Gastroesophageal sphincter (tissue), 3 donors: ENCODE measurements around the gene NAP1L4.
"Not testable (repeated sequence)": the region's sequence is repeated elsewhere in the genome, so short reads cannot be mapped to it uniquely, and the experiment has no call there.

ENCODE experiments used
- POLR2A ChIP-seq, 2 donors: fragments of 450-650 bp; IDR thresholded peaks; one replicate each; pipeline ENCODE4 v1.6.1; 2017; ENCODE audit warnings: antibody characterized with exemption in 2 of 2, mild to moderate bottlenecking in 2 of 2, moderate library complexity in 1 of 2
- POLR2AphosphoS5 ChIP-seq: sonication (generic); formaldehyde crosslinking; IDR thresholded peaks from one replicate; pipeline ENCODE4 v1.6.1; 2017; ENCODE audit warnings: antibody characterized with exemption
- TF ChIP-seq, protein P1 (sequence below), 4 experiments: fragments of 200-600 bp in 2 of 4; fragments of 450-650 bp in 2 of 4; sonication (generic) in 1 of 4; IDR thresholded peaks; one replicate each; pipeline ENCODE4 v1.5.1; 2017 to 2019; ENCODE audit warnings: antibody characterized with exemption in 4 of 4, mild to moderate bottlenecking in 2 of 4, moderate library complexity in 2 of 4

DNA sequence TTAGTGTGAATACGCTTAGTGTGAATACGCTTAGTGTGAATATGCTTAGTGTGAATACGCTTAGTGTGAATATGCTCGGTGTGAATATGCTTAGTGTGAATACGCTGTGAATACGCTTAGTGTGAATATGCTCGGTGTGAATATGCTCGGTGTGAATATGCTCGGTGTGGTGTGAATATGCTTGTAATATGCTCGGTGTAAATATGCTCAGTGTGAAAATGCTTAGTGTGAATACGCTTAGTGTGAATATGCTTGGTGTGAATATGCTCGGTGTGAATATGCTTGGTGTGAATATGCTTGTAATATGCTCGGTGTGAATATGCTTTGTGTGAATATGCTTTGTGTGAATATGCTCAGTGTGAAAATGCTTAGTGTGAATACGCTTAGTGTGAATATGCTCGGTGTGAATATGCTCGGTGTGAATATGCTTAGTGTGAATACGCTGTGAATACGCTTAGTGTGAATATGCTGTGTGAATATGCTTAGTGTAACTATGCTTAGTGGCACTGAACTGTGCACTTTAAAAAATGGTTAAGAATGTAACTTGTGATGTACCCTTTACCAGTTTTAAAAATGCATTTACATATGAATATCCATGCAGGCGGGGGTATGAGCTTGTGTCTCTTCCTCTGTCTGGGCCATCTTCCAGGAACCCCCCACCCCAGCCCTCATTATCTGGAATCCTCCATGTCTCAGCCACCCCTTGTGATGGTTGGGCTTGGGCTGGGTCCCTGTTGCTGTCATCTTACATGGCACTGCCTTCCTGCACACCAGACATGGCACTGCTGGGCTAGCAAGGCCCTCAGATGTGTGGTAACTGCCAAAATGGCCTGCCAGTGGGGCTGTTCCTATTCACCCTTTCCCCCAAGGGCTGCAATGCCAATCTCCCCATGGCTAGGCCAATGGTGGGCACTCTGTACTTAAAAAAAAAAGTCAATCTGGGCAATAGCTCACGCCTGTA is 53.4 kb downstream of the NAP1L4 start:
- TF ChIP-seq, protein P1, sequence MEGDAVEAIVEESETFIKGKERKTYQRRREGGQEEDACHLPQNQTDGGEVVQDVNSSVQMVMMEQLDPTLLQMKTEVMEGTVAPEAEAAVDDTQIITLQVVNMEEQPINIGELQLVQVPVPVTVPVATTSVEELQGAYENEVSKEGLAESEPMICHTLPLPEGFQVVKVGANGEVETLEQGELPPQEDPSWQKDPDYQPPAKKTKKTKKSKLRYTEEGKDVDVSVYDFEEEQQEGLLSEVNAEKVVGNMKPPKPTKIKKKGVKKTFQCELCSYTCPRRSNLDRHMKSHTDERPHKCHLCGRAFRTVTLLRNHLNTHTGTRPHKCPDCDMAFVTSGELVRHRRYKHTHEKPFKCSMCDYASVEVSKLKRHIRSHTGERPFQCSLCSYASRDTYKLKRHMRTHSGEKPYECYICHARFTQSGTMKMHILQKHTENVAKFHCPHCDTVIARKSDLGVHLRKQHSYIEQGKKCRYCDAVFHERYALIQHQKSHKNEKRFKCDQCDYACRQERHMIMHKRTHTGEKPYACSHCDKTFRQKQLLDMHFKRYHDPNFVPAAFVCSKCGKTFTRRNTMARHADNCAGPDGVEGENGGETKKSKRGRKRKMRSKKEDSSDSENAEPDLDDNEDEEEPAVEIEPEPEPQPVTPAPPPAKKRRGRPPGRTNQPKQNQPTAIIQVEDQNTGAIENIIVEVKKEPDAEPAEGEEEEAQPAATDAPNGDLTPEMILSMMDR (IDR thresholded peaks at IDR 0.05): not testable (repeated sequence)
- TF ChIP-seq POLR2AphosphoS5; POLR2A (IDR thresholded peaks at IDR 0.05): not testable (repeated sequence)
